ENCODE results near the gene OR11L1.

Gene OR11L1

DNA sequence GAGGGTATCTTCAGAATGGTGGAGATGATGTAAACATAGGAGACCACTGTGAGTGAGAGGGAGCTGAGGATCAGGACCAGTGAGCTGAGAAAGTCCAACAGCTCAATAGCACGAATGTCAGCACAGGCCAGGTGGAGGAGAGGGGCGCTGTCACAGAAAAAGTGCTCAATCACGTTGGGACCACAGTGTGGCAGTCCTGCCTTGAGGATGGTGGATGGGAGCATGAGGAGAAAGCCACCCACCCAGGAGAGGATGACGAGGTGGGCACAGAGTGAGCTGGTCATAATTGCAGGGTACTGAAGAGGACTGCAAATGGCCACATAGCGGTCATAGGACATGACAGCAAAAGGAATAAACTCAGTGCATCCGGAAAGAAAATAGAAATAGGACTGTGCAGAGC lies 8.1 kb downstream of the OR11L1 start:
- TF ChIP-seq, protein P1, sequence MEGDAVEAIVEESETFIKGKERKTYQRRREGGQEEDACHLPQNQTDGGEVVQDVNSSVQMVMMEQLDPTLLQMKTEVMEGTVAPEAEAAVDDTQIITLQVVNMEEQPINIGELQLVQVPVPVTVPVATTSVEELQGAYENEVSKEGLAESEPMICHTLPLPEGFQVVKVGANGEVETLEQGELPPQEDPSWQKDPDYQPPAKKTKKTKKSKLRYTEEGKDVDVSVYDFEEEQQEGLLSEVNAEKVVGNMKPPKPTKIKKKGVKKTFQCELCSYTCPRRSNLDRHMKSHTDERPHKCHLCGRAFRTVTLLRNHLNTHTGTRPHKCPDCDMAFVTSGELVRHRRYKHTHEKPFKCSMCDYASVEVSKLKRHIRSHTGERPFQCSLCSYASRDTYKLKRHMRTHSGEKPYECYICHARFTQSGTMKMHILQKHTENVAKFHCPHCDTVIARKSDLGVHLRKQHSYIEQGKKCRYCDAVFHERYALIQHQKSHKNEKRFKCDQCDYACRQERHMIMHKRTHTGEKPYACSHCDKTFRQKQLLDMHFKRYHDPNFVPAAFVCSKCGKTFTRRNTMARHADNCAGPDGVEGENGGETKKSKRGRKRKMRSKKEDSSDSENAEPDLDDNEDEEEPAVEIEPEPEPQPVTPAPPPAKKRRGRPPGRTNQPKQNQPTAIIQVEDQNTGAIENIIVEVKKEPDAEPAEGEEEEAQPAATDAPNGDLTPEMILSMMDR (IDR thresholded peaks at IDR 0.05), result no peak
- Histone ChIP-seq H3K4me1 (ENCODE audit: control insufficient read depth in 1 of 2, insufficient read depth in 1 of 2, low read depth in 1 of 2, low read length in 1 of 2) (no peaks in the 10 kb centered on the region), H3K9me3 (no peaks in the 10 kb centered on the region), H3K4me3 (ENCODE audit: low read depth in 1 of 2, low read length in 1 of 2) (no peak overlapping the region), H3K27ac (no peak overlapping the region), H3K36me3 (no peaks in the 10 kb centered on the region), H3K27me3 (no peaks in the 10 kb centered on the region)

- H3K36me3 ChIP-seq, result no peaks in the 10 kb centered on the region
- H3K4me1 ChIP-seq (ENCODE audit: control insufficient read depth in 1 of 2, insufficient read depth in 1 of 2, low read depth in 1 of 2, low read length in 1 of 2), result no peaks in the 10 kb centered on the region
- no peak overlapping the region for H3K27ac ChIP-seq
- H3K9me3 ChIP-seq, result no peaks in the 10 kb centered on the region
- H3K4me3 ChIP-seq (ENCODE audit: low read depth in 1 of 2, low read length in 1 of 2), result no peak overlapping the region
- TF ChIP-seq, protein P1 (IDR thresholded peaks at IDR 0.05), result no peak
- H3K27me3 ChIP-seq, result no peaks in the 10 kb centered on the region
Observed at GRCh38 chr1:247829656-247830055, 12.0 kb downstream of the OR11L1 start.

GRCh38 chr1:247825362-247825761 lies 16.3 kb downstream of the OR11L1 start:
- Histone ChIP-seq H3K9me3 (no peaks in the 10 kb centered on the region), H3K27me3 (no peaks in the 10 kb centered on the region), H3K36me3 (no peaks in the 10 kb centered on the region), H3K4me3 (ENCODE audit: low read depth in 1 of 2, low read length in 1 of 2) (no peak overlapping the region), H3K27ac (peak overlapping the region; percentile 20), H3K4me1 (ENCODE audit: control insufficient read depth in 1 of 2, insufficient read depth in 1 of 2, low read depth in 1 of 2, low read length in 1 of 2) (no peaks in the 10 kb centered on the region)
- TF ChIP-seq, protein P1 (IDR thresholded peaks at IDR 0.05), result no peak

GRCh38 chr1:247824023-247824422 lies 17.7 kb downstream of the OR11L1 start, which contains the start of gene OR14A16:
OR14A16 (minus strand) TSS chr1:247824119; CDS start chr1:247815729, 8,390 bp downstream.
- TF ChIP-seq, protein P1 (IDR thresholded peaks at IDR 0.05), result no peak
- Histone ChIP-seq H3K27me3 (no peaks in the 10 kb centered on the region), H3K9me3 (no peaks in the 10 kb centered on the region), H3K4me3 (ENCODE audit: low read depth in 1 of 2, low read length in 1 of 2) (no peak within 1 kb of the TSS), H3K27ac (no peak within 1 kb of the TSS), H3K36me3 (no peaks in the 10 kb centered on the region), H3K4me1 (ENCODE audit: control insufficient read depth in 1 of 2, insufficient read depth in 1 of 2, low read depth in 1 of 2, low read length in 1 of 2) (no peaks in the 10 kb centered on the region)

- no peaks in the 10 kb centered on the region for H3K36me3 ChIP-seq
- H3K4me3 ChIP-seq (ENCODE audit: low read depth in 1 of 2, low read length in 1 of 2), result no peak overlapping the region
- H3K9me3 ChIP-seq, result no peaks in the 10 kb centered on the region
- no peaks in the 10 kb centered on the region for H3K27me3 ChIP-seq
- H3K4me1 ChIP-seq (ENCODE audit: control insufficient read depth in 1 of 2, insufficient read depth in 1 of 2, low read depth in 1 of 2, low read length in 1 of 2), result no peaks in the 10 kb centered on the region
- TF ChIP-seq, protein P1 (IDR thresholded peaks at IDR 0.05), result no peak
- H3K27ac ChIP-seq, result no peak overlapping the region
Observed at GRCh38 chr1:247822060-247822459, 19.6 kb downstream of the OR11L1 start.

GRCh38 chr1:247812637-247813036 lies 29.1 kb downstream of the OR11L1 start:
- TF ChIP-seq, protein P1 (IDR thresholded peaks at IDR 0.05), result no peak
- H3K27me3 ChIP-seq, result no peaks in the 10 kb centered on the region
- H3K27ac ChIP-seq, result no peak overlapping the region
- H3K4me3 ChIP-seq (ENCODE audit: low read depth in 1 of 2, low read length in 1 of 2), result no peak overlapping the region
- no peaks in the 10 kb centered on the region for H3K9me3 ChIP-seq
- no peaks in the 10 kb centered on the region for H3K36me3 ChIP-seq
- H3K4me1 ChIP-seq (ENCODE audit: control insufficient read depth in 1 of 2, insufficient read depth in 1 of 2, low read depth in 1 of 2, low read length in 1 of 2), result no peaks in the 10 kb centered on the region
